ENCODE data around the gene UBE2E3. TPM values are rescaled to one million over a fixed set of nuclear protein-coding genes. Genes with fewer than 3 reads are reported as not detected.

Gene UBE2E3
- total and polyA plus RNA-seq, 2 of the 4 experiments (the other 2 are of a cell fraction), result 106 to 114 TPM

DNA sequence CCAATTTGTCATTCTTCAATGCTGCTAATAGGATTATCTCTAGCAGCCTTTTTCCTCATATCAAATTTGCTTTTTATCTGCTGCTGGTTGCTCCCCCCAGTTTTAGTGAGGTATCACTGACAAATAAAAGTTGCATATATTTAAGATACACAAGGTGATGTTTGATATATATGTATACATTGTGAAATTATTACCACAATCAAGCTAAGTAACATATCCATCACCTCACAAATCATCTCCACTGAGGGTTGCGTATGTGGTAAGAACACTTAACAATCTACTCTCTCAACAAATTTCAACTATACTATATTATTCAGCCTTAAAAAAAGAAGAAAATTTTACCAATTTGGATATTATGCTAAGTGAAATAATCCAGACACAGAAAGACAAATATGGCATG lies 30.5 kb upstream of the UBE2E3 start:
- ChIA-PET CTCF (no interaction called here), POLR2A (ENCODE audit: unreplicated experiment) (no interaction called here)
- Histone ChIP-seq H3K4me2 (ENCODE audit: low read depth, low read length) (no peak overlapping the region), H3K4ac (ENCODE audit: low read depth, low read length) (no peak overlapping the region), H2BK15ac (ENCODE audit: low read depth, low read length) (no peak overlapping the region), H3K4me3 (ENCODE audit: insufficient read depth, low read depth, low read length) (no peak overlapping the region), H3K14ac (replicated peaks; ENCODE audit: low read depth, low read length) (no peak overlapping the region), H4K8ac (ENCODE audit: low read depth in 2 of 2, low read length in 2 of 2) (no peak overlapping the region), H2AK5ac (ENCODE audit: low read depth, low read length) (no peak overlapping the region), H3K4me1 (ENCODE audit: control insufficient read depth, insufficient read depth, low read length) (no peaks in the 10 kb centered on the region), H3K18ac (ENCODE audit: low read depth, low read length) (no peak overlapping the region), H3K79me1 (ENCODE audit: low read depth in 1 of 2, low read length in 2 of 2) (no peaks in the 10 kb centered on the region), H3K27ac (ENCODE audit: insufficient read depth, low read length) (no peak overlapping the region), H4K91ac (ENCODE audit: insufficient read depth, low read depth, low read length) (no peak overlapping the region), H3K23ac (ENCODE audit: low read depth, low read length) (no peak overlapping the region), H3K56ac (ENCODE audit: extremely low read depth, insufficient read depth, low read length) (no peak overlapping the region), H3K36me3 (ENCODE audit: control insufficient read depth, insufficient read depth, low read length) (no peaks in the 10 kb centered on the region), H4K5ac (ENCODE audit: low read depth, low read length) (no peak overlapping the region), H3K9me1 (ENCODE audit: insufficient read depth, low read length) (no peaks in the 10 kb centered on the region), H2AFZ (replicated peaks; ENCODE audit: low read length, poor library complexity) (no peak overlapping the region), H3K9ac (ENCODE audit: low read depth, low read length) (no peak overlapping the region), H4K20me1 (ENCODE audit: insufficient read depth, low read length) (no peaks in the 10 kb centered on the region), H2AK9ac (replicated peaks; ENCODE audit: low read depth, low read length, poor library complexity) (no peak overlapping the region), H3K27me3 (ENCODE audit: control insufficient read depth, insufficient read depth, low read length) (no peaks in the 10 kb centered on the region), H3K9me3 (ENCODE audit: control insufficient read depth, insufficient read depth, low read length) (no peaks in the 10 kb centered on the region), H2BK120ac (ENCODE audit: low read depth, low read length) (no peak overlapping the region), H2BK5ac (ENCODE audit: low read depth, low read length, poor library complexity, severe bottlenecking) (no peak overlapping the region), H2BK20ac (ENCODE audit: low read depth, low read length) (no peak overlapping the region)
- no TSS peak for BruUV-seq (replicated peaks)
- no peak for ATAC-seq (ENCODE audit: low read depth)
- in situ Hi-C loops (cut with MboI; ENCODE audit: low sequenced_read_pairs) (no loop called here), intact Hi-C loops (cut with micrococcal nuclease) (no loop called here), dilution Hi-C loops (cut with HindIII; ENCODE audit: low sequenced_read_pairs, unreplicated experiment) (no loop called here)
- DNase-seq, result no peak
- TF ChIP-seq, protein P1, sequence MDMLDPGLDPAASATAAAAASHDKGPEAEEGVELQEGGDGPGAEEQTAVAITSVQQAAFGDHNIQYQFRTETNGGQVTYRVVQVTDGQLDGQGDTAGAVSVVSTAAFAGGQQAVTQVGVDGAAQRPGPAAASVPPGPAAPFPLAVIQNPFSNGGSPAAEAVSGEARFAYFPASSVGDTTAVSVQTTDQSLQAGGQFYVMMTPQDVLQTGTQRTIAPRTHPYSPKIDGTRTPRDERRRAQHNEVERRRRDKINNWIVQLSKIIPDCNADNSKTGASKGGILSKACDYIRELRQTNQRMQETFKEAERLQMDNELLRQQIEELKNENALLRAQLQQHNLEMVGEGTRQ (IDR thresholded peaks at IDR 0.05; ENCODE audit: low read depth, low read length), result no peak
- TF ChIP-seq SMC3 (IDR thresholded peaks at IDR 0.05; ENCODE audit: low read depth, low read length) (no peak), RFX5 (IDR thresholded peaks at IDR 0.05; ENCODE audit: low read depth, low read length) (no peak), RCOR1 (IDR thresholded peaks at IDR 0.05; ENCODE audit: insufficient replicate concordance, low read length) (no peak), CHD1 (IDR thresholded peaks at IDR 0.05; ENCODE audit: low read depth, low read length) (no peak), CEBPB (IDR thresholded peaks at IDR 0.05; ENCODE audit: low read depth, low read length) (no peak), MAFK (IDR thresholded peaks at IDR 0.05; ENCODE audit: low read depth, low read length) (no peak)
- TF ChIP-seq, protein P2, sequence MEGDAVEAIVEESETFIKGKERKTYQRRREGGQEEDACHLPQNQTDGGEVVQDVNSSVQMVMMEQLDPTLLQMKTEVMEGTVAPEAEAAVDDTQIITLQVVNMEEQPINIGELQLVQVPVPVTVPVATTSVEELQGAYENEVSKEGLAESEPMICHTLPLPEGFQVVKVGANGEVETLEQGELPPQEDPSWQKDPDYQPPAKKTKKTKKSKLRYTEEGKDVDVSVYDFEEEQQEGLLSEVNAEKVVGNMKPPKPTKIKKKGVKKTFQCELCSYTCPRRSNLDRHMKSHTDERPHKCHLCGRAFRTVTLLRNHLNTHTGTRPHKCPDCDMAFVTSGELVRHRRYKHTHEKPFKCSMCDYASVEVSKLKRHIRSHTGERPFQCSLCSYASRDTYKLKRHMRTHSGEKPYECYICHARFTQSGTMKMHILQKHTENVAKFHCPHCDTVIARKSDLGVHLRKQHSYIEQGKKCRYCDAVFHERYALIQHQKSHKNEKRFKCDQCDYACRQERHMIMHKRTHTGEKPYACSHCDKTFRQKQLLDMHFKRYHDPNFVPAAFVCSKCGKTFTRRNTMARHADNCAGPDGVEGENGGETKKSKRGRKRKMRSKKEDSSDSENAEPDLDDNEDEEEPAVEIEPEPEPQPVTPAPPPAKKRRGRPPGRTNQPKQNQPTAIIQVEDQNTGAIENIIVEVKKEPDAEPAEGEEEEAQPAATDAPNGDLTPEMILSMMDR (conservative IDR thresholded peaks at IDR 0.05; ENCODE audit: low read depth, low read length), result no peak
- WGBS, 2 experiments (ENCODE audit: extremely low coverage in 2 of 2, insufficient read length in 1 of 2), result no CpG with 5 or more reads among the region's 1 CpG
